ENCODE data around the gene PCDHA9.
"Not testable (repeated sequence)": the region's sequence is repeated elsewhere in the genome, so short reads cannot be mapped to it uniquely, and the experiment has no call there.

- not testable (repeated sequence) for TF ChIP-seq CTCF, POLR2AphosphoS5, EP300, POLR2A (IDR thresholded peaks at IDR 0.05)
These were observed 1.9 kb downstream of the PCDHA9 start for GRCh38 chr5:140849831-140850634.

Measured in gastroesophageal sphincter (tissue), 3 donors.